Karpas-422 (cell line): ENCODE data around the gene RBM20. TPM values are rescaled to one million over a fixed set of nuclear protein-coding genes. Genes with fewer than 3 reads are reported as not detected.
"Not testable (repeated sequence)": the region's sequence is repeated elsewhere in the genome, so short reads cannot be mapped to it uniquely, and the experiment has no call there.

Experiments used
- DNase-seq: peaks from one replicate; pipeline ENCODE4 v3.0.0-alpha.2; 2015
- H2AFZ ChIP-seq: fragments of 200-600 bp; sonication (generic); 2 replicates; pipeline ENCODE4 v1.6.1; 2014; ENCODE audit warnings: antibody characterized with exemption, low read length, mixed read lengths
- H3K27ac ChIP-seq: fragments of 200-600 bp; sonication (generic); 2 replicates; pipeline ENCODE4 v1.5.1; 2014; ENCODE audit warnings: mild to moderate bottlenecking, low read length, moderate library complexity
- H3K27me3 ChIP-seq: fragments of 200-600 bp; sonication (generic); 2 replicates; pipeline ENCODE4 v1.6.1; 2014; ENCODE audit warnings: low read length, mixed read lengths
- H3K36me3 ChIP-seq: fragments of 200-600 bp; sonication (generic); 2 replicates; pipeline ENCODE4 v1.6.1; 2014; ENCODE audit warnings: low read length, mixed read lengths; ENCODE audit not compliant: insufficient read depth
- H3K4me1 ChIP-seq: fragments of 200-600 bp; sonication (generic); 2 replicates; pipeline ENCODE4 v1.6.1; 2014; ENCODE audit warnings: mild to moderate bottlenecking, low read length, mixed read lengths
- H3K4me2 ChIP-seq: fragments of 200-600 bp; sonication (generic); 2 replicates; pipeline ENCODE4 v1.6.1; 2014; ENCODE audit warnings: low read length, low read depth, mild to moderate bottlenecking; ENCODE audit not compliant: poor library complexity, severe bottlenecking
- H3K4me3 ChIP-seq: fragments of 200-600 bp; sonication (generic); 2 replicates; pipeline ENCODE4 v1.5.1; 2014; ENCODE audit warnings: mild to moderate bottlenecking, antibody characterized with exemption, low read length, mixed read lengths
- H3K79me2 ChIP-seq: fragments of 200-600 bp; sonication (generic); 2 replicates; pipeline ENCODE4 v1.6.1; 2014; ENCODE audit warnings: mild to moderate bottlenecking, low read length, mixed read lengths
- H3K9ac ChIP-seq: fragments of 200-600 bp; sonication (generic); 2 replicates; pipeline ENCODE4 v1.6.0; 2014; ENCODE audit warnings: low read length
- H3K9me2 ChIP-seq: fragments of 200-600 bp; sonication (generic), shearing (Covaris generic); replicated peaks from 2 replicates; pipeline ENCODE4 v1.6.0; 2014; ENCODE audit warnings: mild to moderate bottlenecking, low read length, moderate library complexity; ENCODE audit not compliant: insufficient read depth
- H3K9me3 ChIP-seq: fragments of 300-700, 200-600 bp; sonication (generic); 2 replicates; pipeline ENCODE4 v1.6.1; 2014; ENCODE audit warnings: low read length, mixed read lengths
- H4K20me1 ChIP-seq: fragments of 200-600 bp; sonication (generic); 2 replicates; pipeline ENCODE4 v1.6.1; 2014; ENCODE audit warnings: mild to moderate bottlenecking, antibody characterized with exemption, low read length, low read depth; ENCODE audit not compliant: insufficient read depth
- total RNA-seq: library from RNA; depleted of rRNA; stranded (reverse); fragments of >200 nt; shearing (Covaris generic); gene quantifications from 2 replicates; pipeline ENCODE4 v1.2.3, GENCODE V29; 2014; ENCODE audit warnings: low replicate concordance

RBM20 gene
- total RNA-seq, 1 experiment from 2014 or later = not detected

DNA sequence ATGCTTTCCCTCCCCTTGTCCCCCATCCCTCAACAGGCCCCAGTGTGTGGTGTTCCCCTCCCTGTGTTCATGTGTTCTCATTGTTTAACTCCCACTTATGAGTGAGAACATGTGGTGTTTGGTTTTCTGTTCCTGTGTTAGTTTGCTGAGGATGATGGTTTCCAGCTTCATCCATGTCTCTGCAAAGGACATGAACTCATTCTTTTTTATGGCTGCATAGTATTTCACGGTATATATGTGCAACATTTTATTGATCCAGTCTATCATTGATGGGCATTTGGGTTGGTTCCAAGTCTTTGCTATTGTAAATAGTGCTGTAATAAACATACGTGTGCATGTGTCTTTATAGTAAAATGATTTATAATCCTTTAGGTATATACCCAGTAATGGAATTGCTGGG, 83.6 kb downstream of the RBM20 start:
- peaks cover 25% of the 10 kb centered on the region for H3K4me1 ChIP-seq
- peaks cover 20% of the 10 kb centered on the region; the same call in 1 of the 2 replicates for H4K20me1 ChIP-seq
- H3K9me2 ChIP-seq, DNase-seq, H3K4me2 ChIP-seq, H3K79me2 ChIP-seq, H3K9ac ChIP-seq, H3K4me3 ChIP-seq, H3K27ac ChIP-seq, H3K27me3 ChIP-seq, H3K9me3 ChIP-seq, H3K36me3 ChIP-seq, H2AFZ ChIP-seq: not testable (repeated sequence)

DNA sequence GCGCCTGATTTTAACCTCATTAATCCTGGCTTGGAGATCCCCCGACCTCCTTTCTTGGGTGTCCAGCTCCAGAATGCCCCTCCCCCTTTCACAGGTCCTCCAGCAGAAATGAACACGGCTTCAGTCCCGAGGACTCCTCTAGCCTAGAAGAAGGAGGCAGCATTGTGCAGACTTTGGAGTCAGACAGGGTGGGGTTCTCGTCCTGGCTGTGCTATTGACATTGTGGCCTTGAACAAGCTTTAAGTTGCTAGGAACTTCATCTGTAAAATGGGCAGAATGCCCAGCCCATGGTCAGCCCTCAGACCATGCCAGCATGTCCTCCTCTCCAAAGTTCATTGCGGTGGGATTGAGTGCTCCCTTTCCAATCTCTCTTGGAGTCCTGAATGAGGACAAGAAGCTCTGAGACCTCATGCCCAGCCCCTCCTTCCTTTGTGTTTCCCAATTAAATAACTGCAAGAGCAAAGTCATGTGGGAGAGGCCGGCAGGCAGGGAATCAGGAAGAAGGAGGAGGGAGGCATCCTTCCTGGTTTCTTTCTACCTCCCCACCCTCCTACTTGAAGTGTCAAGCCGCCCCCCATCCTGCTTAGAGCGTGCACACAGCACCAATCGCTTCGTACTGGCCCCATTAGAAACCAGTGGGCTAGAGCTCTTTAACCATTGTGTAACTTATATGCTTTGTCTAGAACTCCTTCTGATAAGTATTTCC, 86.4 kb downstream of the RBM20 start:
- Histone ChIP-seq H3K9me2 (no peaks in the 10 kb centered on the region), H3K9ac (no peak overlapping the region), H3K4me3 (no peak overlapping the region), H3K9me3 (no peaks in the 10 kb centered on the region), H4K20me1 (0 out of 2 replicates have a peak, but pooled peaks cover 8% of the 10 kb centered on the region), H3K36me3 (no peaks in the 10 kb centered on the region), H3K79me2 (no peaks in the 10 kb centered on the region), H3K27me3 (no peaks in the 10 kb centered on the region), H3K4me2 (no peak overlapping the region), H3K27ac (no peak overlapping the region), H3K4me1 (no peaks in the 10 kb centered on the region), H2AFZ (no peak overlapping the region)
- no peak for DNase-seq

DNA sequence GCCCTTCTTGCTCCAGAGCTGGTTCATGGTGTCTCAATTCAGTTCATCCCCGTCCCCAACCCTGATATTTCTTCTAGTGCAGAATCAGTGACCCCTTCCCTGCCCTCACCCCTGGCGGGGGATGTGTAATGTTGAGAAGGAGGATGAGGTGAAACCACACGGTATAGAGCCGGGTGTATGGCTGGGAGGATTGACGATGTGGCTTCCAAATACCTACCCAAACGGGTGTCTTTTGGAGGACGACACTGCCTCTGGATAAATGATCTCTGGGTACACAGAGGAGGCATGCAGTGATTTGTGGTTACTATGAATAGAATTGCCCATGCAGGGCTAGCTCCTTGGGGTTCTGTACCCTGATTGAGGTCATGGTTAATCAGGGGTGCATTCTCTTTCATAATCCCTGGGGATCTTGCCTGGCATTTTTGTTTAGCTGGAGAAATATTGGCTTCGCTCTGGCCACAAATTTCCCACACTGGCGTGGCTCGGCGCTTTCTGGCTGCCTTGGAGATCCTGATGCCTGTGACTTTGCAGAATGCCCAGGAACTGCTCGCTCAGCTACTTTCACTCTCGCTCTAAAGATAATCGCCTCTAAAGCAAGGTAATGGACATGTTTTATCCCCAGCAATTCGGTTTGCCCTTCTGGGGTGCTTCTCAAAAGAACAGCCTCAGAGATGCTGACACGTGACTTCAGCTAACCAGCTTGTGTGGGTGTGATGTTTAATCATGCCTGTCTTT, 89.2 kb downstream of the RBM20 start:
- no peaks in the 10 kb centered on the region for H3K36me3 ChIP-seq
- H3K9me3 ChIP-seq = no peaks in the 10 kb centered on the region
- H3K4me3 ChIP-seq = no peak overlapping the region
- no peak overlapping the region for H3K27ac ChIP-seq
- H4K20me1 ChIP-seq = 0 out of 2 replicates have a peak, but pooled peaks cover 4% of the 10 kb centered on the region
- H3K79me2 ChIP-seq = no peaks in the 10 kb centered on the region
- H3K27me3 ChIP-seq = no peaks in the 10 kb centered on the region
- H3K4me1 ChIP-seq = no peaks in the 10 kb centered on the region
- H3K9ac ChIP-seq = no peak overlapping the region
- DNase-seq = no peak
- H3K9me2 ChIP-seq = no peaks in the 10 kb centered on the region
- no peak overlapping the region for H2AFZ ChIP-seq
- H3K4me2 ChIP-seq = no peak overlapping the region

DNA sequence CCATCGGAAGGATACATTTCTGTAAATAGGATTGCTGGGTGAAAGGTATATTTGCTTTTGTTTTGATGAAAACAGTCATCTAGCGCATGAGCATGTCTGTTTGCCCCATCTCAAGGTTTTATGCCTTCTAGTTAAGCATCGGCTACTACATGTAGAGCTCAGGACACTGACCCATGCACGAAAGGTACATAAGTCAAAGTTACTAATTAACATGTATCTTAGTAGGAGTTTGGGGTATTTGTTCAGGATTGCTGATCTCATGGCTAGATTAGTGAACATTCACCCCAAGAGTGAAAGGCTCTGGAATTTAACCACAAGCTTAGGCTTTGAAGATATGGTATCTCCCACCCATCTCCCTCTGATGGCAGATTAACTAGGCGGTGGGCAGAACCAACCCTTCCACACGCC, 91.5 kb downstream of the RBM20 start:
- H3K27me3 ChIP-seq = no peaks in the 10 kb centered on the region
- H3K9me2 ChIP-seq = no peaks in the 10 kb centered on the region
- H3K9me3 ChIP-seq = no peaks in the 10 kb centered on the region
- no peak overlapping the region for H3K9ac ChIP-seq
- H3K36me3 ChIP-seq = no peaks in the 10 kb centered on the region
- H4K20me1 ChIP-seq = 0 out of 2 replicates have a peak, but pooled peaks cover 4% of the 10 kb centered on the region
- H3K4me3 ChIP-seq = no peak overlapping the region
- no peaks in the 10 kb centered on the region for H3K4me1 ChIP-seq
- no peak overlapping the region for H3K4me2 ChIP-seq
- no peak overlapping the region for H2AFZ ChIP-seq
- no peaks in the 10 kb centered on the region for H3K79me2 ChIP-seq
- no peak overlapping the region for H3K27ac ChIP-seq
- DNase-seq = no peak

DNA sequence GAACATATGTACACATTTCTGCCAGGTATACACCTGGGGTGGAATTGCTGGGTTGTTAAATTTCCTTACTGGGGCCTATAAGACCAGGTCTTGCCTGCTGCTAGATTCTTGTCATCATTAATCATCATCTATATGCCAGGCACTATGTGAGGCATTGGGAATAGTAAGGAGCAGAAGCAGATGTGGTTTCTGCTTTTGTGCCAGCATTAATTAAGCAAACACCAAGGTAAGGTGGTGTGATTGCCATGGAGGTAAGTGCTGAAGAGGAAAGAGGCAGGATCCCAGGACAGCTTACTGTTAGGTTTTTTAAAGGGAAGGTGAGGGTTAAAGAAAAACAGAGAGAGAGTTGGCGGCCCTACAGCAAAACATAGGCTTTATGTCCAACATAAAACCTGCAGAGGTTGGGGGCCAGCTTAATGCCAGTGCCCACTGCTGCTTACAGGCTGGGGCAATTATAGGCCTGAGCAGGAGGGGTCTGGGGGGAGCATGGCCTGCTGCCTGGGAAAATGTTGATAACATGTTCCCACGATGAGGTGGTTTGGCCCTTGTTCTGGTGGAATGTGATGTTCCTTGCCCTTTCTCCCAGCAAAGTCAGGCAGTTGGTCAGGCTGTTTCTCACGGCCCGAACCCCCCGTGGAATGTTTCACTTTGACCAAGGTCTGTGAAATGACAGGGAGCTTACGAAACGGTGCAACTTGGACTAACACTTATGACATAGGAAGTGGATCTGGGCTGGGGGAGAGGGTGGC, 93.9 kb downstream of the RBM20 start:
- 0 out of 2 replicates have a peak, but pooled peaks cover 4% of the 10 kb centered on the region for H4K20me1 ChIP-seq
- no peak overlapping the region for H3K4me2 ChIP-seq
- no peaks in the 10 kb centered on the region for H3K36me3 ChIP-seq
- peaks cover 4% of the 10 kb centered on the region; the same call in 1 of the 2 replicates for H3K4me1 ChIP-seq
- H3K79me2 ChIP-seq = no peaks in the 10 kb centered on the region
- DNase-seq = no peak
- H3K27ac ChIP-seq = no peak overlapping the region
- no peak overlapping the region for H3K9ac ChIP-seq
- no peak overlapping the region for H2AFZ ChIP-seq
- H3K4me3 ChIP-seq = no peak overlapping the region
- H3K9me2 ChIP-seq = no peaks in the 10 kb centered on the region
- H3K27me3 ChIP-seq = no peaks in the 10 kb centered on the region
- H3K9me3 ChIP-seq = no peaks in the 10 kb centered on the region

DNA sequence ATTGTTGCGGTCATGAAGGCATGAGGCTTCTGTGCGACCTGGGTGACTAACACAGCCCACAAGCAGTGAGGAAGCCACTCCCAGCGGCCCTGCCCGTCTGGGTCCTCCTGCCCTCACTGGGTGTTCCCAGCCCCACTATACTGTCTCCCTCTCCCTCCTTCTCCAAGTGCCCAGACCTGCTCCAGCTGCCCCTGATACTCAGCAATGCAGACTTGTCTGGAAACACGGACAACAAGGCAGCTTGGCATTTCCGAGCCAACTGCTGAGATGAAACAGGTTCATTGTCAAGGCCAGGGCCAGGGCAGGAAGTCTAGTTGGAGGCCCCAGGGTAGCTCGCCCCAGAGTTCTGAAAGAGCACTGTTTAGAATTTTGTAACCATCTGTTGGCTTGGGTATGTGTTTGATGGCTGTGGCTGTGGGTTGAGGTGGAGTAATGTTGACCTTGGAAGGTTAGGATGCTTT, 95.7 kb downstream of the RBM20 start:
- H2AFZ ChIP-seq = no peak overlapping the region
- no peak overlapping the region for H3K9ac ChIP-seq

DNA sequence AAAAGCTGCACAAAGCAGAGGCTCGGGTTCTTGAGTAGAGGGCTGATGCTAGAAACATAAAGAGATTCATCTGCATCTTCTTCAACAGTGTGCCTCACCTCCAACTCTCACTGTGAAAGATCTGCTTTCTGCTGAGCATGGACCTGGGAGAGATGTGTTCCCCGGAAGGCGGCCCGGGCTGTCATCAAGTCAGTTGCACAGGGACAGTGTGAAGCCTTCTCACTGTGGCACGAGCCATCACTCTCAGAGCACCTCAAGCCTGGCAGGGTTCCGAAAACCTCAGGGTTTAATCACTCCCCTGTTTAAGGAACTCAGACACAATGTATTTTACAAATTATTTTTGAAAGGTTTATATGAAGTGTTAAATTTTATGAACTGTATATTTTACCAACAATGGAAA, 98.7 kb downstream of the RBM20 start:
- H3K4me1 ChIP-seq = peaks cover 8% of the 10 kb centered on the region; the same call in 1 of the 2 replicates
- no peak overlapping the region for H2AFZ ChIP-seq
- no peaks in the 10 kb centered on the region for H4K20me1 ChIP-seq
- no peak for DNase-seq
- H3K9me2 ChIP-seq = no peaks in the 10 kb centered on the region
- no peaks in the 10 kb centered on the region for H3K27me3 ChIP-seq
- no peak overlapping the region for H3K4me3 ChIP-seq
- H3K9ac ChIP-seq = no peak overlapping the region
- no peak overlapping the region for H3K27ac ChIP-seq
- no peaks in the 10 kb centered on the region for H3K9me3 ChIP-seq
- peak overlapping the region; percentile 13 for H3K4me2 ChIP-seq
- H3K36me3 ChIP-seq = no peaks in the 10 kb centered on the region
- no peaks in the 10 kb centered on the region for H3K79me2 ChIP-seq

More for the DNA sequence above, 95.7 kb downstream of the RBM20 start:
- no peak overlapping the region for H3K4me3 ChIP-seq
- H3K36me3 ChIP-seq = no peaks in the 10 kb centered on the region
- no peaks in the 10 kb centered on the region for H4K20me1 ChIP-seq
- DNase-seq = no peak
- peaks cover 4% of the 10 kb centered on the region; the same call in 1 of the 2 replicates for H3K4me1 ChIP-seq
- no peaks in the 10 kb centered on the region for H3K9me2 ChIP-seq
- H3K27ac ChIP-seq = no peak overlapping the region
- no peak overlapping the region for H3K4me2 ChIP-seq
- no peaks in the 10 kb centered on the region for H3K79me2 ChIP-seq
- H3K27me3 ChIP-seq = no peaks in the 10 kb centered on the region
- H3K9me3 ChIP-seq = no peaks in the 10 kb centered on the region

DNA sequence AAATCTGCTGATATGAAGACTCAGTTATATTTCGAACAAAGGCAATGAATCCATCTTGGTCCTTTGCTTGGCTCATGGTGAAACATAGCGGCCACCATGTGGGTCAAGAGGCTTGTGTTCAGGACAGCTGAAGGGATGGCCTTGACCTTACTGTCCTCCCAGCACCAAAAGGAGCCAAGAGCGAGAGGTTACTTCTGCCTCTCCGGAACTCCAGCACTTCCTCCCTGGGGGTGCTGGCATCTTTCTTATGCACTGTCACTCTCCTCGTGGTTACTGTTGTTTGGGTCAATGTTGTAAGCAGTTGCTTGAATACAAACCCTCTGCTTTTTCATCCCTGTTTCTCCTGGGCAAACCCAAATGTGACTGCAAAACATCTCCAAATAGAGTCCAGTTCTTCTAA, 100.6 kb downstream of the RBM20 start:
- Histone ChIP-seq H3K9ac (no peak overlapping the region), H3K4me2 (no peak overlapping the region), H2AFZ (no peak overlapping the region), H4K20me1 (no peaks in the 10 kb centered on the region), H3K36me3 (no peaks in the 10 kb centered on the region), H3K9me3 (no peaks in the 10 kb centered on the region), H3K79me2 (no peaks in the 10 kb centered on the region), H3K27me3 (no peaks in the 10 kb centered on the region), H3K4me3 (no peak overlapping the region), H3K4me1 (peaks cover 8% of the 10 kb centered on the region; the same call in 1 of the 2 replicates), H3K9me2 (no peaks in the 10 kb centered on the region), H3K27ac (no peak overlapping the region)
- no peak for DNase-seq
